Inflammatory macrophage treated with lipopolysaccharide for 1 hour (primary cell): ENCODE measurements around the gene TCAIM.
A peak's percentile ranks its signal among the peaks of the same experiment; 100 is the strongest.

Experiments
- DNase-seq, 2 donors: peaks; one replicate each; pipeline ENCODE4 v3.0.0-alpha.2; 2020 to 2022

The TCAIM gene, protein sequence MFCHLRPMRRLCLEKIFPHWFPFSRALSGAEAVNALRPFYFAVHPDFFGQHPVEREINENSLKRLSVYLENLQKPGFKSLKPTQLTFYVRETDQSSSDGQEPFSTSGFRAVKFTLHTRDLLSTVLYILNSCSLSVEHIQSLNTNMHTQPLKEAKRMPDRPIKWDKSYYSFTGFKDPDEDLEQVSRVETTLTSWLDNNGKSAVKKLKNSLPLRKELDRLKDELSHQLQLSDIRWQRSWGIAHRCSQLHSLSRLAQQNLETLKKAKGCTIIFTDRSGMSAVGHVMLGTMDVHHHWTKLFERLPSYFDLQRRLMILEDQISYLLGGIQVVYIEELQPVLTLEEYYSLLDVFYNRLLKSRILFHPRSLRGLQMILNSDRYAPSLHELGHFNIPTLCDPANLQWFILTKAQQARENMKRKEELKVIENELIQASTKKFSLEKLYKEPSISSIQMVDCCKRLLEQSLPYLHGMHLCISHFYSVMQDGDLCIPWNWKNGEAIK

GRCh38 chr3:44338010-44338827 lies at the start of gene TCAIM:
Gene TCAIM, plus strand, starts transcription at chr3:44338766. Its CDS starts 16,017 bp downstream, at chr3:44354783.
- DNase-seq: peak; percentile 94 to 96

DNA sequence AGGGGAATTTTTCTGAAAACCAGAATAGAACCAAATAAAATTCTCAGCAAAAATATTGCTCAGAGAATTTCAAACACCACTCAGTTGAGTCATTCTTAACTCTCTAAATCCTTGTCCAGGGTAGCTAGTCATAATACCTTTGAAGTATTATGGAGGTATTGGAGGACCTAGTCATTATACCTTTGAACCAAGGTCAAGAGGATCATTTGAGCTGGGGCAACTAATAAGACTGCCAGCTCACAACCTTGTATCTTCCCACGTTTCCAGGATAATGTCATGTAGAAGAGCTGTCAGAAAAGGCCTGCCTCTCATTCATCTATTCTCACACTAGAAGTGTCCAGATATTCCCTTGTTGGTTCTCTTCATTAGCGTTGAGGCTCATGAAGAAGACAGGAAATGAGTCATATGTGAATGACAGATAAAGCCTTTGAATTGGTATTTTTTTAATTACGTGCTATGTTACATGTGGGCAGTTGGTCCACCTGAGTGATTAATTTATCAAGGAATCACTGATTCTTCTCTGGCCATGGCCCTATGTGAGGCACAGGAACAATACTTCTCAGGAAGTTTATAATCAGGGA lies 48.6 kb upstream of the TCAIM start:
- DNase-seq: no peak

DNA sequence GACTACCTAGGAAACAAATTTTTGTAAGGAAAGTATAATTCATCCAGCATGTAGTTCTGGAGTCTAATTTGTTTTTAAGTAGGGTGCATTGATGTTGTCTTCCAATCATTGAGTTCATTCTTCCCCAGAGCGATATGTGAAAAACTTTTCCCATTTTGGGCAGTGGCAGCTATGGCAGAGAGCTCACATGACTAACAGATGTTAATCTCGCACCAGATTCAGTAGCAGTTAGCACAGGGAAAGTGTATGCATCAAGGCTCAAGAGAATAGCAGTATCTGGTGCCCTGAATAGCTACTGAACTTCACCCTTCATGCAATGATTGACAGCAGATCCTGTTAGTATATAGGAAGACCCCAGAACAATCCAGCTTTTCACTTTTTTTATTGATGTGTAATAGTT lies 46.3 kb upstream of the TCAIM start:
- no peak for DNase-seq

GRCh38 chr3:44292947-44293346 lies 45.6 kb upstream of the TCAIM start:
- no peak for DNase-seq

- DNase-seq: no peak
Measured at GRCh38 chr3:44297255-44297654, 41.3 kb upstream of the TCAIM start.

DNA sequence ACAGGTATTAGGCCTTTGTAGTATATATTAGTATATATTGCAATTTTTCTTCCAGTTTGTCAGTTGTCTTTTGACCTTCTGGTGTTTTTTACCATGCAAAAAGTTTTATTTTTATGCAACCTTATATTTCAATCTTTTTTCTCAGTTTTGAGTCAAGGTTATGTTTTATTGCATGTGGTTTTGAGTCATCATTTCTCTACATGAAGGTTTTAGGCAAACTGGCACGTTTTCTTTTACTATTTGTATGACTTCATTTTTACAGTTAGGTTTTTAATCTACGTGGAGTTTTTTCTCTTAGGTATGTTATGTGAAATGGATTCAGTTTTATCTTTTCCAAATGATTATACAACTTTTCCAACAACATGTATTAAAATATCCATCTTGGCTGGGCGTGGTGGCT lies 36.8 kb upstream of the TCAIM start:
- DNase-seq: no peak

DNA sequence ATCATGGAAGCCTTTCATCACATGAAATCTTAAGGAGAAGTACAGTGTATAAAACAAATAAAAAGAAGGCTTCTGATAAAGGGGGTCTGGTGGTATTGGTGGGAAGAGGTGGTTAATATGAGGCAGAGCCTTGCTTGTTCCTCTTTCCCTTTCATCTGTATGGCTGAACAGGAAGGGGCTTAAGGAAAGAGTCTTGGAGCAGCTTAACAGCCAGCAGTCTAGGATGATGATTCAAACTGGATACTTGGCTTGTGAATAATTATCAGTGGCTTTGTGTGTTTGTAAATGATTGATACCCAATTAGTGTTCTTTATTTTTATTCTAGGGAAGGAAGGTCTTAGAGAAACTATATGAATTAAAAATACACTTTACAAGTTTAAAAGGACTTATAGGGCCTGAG lies 29.1 kb upstream of the TCAIM start:
- DNase-seq: no peak

DNA sequence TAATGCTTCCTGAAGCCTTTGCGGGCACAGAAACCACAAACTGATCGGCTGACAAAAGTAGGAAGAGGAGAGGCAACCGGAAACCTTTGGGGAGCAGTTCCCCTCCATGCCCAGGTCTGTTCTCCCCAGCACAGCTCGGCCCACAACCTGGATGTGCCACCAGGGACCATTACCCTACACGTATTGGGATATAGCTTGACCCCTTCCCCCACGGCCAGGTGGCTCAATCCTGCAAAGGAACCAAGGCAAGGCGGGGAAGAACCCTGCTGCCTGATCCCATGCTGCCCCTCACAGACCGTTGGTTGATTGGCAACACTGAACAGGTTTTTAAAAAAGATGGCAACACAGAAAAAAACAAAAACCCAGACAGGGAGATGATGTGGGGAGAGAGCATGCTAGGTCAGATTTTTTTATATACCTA lies 19.7 kb upstream of the TCAIM start:
- DNase-seq: no peak

DNA sequence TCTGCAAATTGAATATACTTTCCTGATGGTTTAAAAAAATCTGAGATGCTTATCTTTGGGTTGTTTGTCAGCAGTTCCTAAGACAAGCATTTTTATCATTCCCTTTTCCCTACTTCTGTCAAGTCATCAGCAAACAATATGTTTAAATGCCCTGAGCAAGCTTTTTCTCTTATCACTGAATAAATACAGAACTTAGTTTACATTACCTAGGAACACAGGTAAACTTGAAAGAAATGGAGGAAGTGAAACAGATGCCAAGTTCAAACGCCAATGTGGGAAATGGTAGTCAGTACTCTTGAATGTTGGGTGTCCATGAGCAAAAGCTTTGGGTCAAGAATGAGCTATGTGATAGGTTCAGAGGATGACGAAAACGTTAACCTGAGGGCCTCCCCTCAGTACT lies 17.2 kb upstream of the TCAIM start:
- no peak for DNase-seq

DNA sequence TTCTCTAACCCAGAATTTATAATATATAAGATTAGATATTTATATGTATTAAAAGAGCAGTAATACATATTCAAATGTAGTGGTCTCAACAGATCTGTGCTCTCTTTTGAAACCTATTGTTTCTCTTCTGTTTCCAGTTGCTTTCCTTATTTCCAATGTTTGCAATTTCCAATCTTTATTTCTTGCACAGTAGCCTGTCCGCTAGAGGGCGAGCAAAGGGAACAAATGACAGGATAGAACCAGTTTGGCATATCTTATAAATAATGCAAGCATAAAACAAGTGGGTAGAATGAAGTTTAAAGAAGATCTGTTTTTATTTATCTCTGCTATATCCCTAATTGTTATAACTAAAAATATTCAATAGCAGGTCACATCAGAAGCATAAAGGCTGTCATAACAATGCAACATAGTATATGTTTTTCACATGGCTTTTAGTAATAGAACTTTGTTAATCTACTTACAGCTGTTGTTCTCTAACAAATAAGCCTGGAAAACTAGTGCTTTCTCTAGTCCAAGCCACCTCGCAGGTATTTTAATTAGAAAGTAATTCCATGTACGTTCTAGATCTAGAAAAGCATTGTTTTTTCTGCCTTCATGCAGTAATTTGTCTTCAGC lies 15.1 kb upstream of the TCAIM start:
- DNase-seq: peak; percentile 36 to 78

- DNase-seq: no peak
Measured at GRCh38 chr3:44324584-44324983, 14.0 kb upstream of the TCAIM start.

GRCh38 chr3:44326019-44326418 lies 12.5 kb upstream of the TCAIM start:
- DNase-seq: no peak

DNA sequence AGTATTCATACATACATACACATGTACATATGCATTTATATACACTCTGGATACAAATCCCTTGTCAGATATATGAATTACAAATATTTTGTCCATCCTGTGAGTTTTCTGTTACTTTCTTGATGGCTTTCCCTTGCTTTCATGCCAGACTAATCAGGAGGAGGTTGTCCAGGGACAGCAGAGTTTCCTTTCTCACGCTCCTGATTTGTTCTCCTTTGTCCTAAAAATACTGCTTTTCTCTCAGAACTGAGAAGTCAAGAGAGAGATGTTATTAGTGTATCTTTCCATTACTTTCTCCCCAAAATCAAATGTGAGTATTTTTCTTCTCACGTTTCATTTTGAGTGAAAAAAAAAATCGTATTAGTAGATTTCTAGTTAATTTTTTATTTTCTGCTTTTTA lies 12.1 kb upstream of the TCAIM start:
- DNase-seq: no peak

GRCh38 chr3:44329946-44330345 lies 8.6 kb upstream of the TCAIM start:
- peak; percentile 8 to 62 for DNase-seq

DNA sequence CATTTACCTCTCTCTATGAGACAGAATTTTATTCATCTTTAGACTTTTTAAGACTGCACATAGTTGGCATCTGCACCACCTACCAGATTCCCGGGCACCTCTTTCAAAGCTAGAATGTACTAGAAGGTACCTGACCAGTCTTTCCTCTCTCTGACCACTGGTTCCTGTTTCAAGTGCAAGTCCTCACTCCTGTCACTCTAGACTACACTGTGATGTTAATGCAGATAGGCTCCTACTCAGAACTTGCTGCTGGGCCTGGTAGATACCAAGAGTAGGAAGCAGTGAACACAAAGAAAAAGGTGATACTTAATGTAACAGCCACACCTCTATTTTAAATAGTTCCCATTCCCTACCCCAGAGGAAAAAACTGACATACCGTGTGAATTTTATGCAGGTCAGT lies 8.1 kb upstream of the TCAIM start:
- DNase-seq: no peak

GRCh38 chr3:44334326-44334725 lies 4.2 kb upstream of the TCAIM start:
- DNase-seq: peak; percentile 18 to 54

DNA sequence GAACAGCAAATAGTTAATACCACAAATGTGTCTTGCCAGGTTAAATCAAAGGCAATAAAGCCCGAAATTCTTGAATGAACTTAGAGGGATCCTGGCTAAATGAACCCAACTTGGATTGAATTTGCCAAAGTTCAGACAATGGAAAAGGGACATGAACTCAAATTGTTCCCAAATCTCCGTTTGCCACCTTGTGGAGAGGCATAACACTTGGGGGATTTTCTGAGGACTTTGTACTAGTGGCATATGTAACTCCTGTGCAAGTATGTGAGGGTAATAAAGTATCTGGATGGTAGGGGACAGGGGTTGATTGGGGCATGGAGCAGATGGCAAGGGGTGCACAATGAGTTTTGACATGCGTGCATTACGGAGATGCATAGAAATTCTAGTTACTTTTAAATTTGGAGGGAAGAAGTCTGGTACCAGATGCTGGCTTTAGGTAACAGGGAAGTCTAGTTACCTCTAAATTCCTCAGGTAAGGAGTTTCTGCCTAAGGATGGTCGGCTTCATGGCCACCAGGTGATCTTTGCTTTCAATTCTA lies 1.2 kb upstream of the TCAIM start:
- DNase-seq: no peak

- DNase-seq: peak in 1 of 2 donors; percentile 44
Measured at GRCh38 chr3:44338828-44339127, 212 bp downstream of the TCAIM start.

DNA sequence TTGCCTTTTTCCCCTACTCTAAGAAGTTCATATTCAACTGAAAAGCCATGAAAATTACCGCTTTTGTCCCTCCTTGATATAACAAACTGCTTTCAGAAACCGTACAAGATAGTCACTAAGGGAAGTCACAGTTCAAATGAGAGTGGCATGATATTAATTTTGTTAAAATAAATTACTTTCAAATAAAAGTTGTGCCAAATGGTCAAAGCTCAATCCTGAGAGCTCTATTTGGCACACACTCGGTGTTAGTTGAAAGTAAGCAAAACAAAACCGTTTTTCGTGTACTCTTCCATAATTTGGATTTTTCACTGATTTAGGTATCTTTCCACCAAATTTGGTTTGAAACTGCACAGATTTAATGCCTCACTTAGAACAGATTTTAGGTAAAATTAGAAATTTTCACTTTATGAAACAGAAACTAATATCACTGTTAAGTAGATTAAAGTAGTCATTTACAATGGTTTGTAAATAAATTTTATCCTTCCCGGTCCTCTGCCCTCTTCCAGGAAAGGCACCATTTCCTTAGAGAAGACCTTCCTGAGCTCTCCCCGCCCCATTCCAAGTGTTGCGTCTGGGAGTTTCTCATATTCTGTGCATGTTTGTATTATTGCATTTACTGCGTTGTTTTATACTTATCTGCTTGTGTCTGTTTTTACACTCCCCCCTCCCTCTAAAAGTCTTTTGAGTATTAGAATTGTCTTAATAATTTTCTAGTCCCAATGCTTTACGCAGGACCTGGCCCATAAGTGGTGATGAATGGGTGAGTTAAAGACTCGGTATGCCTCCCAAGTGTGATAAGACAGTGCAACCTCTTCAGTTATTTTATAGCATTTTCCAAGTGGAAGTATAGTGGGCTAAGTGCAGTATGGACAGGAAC lies 853 bp downstream of the TCAIM start:
- peak in 1 of 2 donors; percentile 4 for DNase-seq

DNA sequence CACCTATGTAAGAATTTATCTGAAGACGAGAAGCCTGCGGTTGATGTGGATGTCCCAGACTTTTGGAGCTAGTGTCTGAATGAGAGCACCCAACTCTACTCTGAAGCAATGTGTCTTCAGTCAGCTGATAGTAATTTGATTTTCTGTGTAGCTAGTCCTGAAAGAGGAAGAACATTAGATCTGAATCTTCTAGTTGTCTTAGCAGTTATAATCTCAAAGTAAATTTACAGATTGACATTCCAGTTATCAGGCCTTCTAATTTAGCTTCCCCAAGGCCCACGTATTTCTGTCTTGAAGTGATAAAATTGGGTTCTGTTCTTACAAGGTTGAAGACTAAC lies 1.5 kb downstream of the TCAIM start:
- peak; percentile 20 to 28 for DNase-seq

- no peak for DNase-seq
Measured at GRCh38 chr3:44342176-44342790, 3.7 kb downstream of the TCAIM start.

DNA sequence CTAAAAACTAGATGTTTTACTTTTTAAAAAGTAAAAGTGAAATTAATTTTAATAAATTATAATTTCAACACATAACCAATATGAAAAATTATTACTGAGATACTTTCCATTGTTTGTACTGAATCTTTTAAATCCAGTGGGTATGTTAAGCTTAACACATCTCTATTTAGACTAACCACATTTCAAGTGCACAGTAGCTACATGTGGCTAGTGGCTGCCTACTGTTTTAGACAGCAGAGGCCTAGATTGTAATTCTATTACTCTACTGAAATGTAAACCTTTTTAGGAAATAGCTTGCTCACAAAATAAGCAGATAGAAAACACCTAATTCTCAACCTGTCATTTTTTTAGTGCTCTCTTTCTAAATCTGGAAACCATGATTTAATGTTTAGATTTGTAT lies 4.9 kb downstream of the TCAIM start:
- no peak for DNase-seq
